NCI-H2227 (cell line): ENCODE results near the gene CSHL1.
"Not testable (repeated sequence)": the region's sequence is repeated elsewhere in the genome, so short reads cannot be mapped to it uniquely, and the experiment has no call there.

ENCODE experiments used
- DNase-seq: peaks from one replicate; lab custom pipeline; 2025; ENCODE audit not compliant: unreplicated experiment; lab: John Stamatoyannopoulos, UW

CSHL1 gene

GRCh38 chr17:63919311-63919723 is 8.3 kb upstream of the CSHL1 start:
- DNase-seq: peak; percentile 19

GRCh38 chr17:63918789-63919305 is 7.8 kb upstream of the CSHL1 start, which contains the start of gene GH1:
Gene GH1, minus strand, starts transcription at chr17:63918839. Its CDS starts 63 bp downstream, at chr17:63918776.
- DNase-seq: not testable (repeated sequence)

GRCh38 chr17:63918305-63918704 is 7.2 kb upstream of the CSHL1 start:
- no peak for DNase-seq

- no peak for DNase-seq
Measured at GRCh38 chr17:63917646-63918045, 6.6 kb upstream of the CSHL1 start.

- not testable (repeated sequence) for DNase-seq
Measured at GRCh38 chr17:63917206-63917605, 6.1 kb upstream of the CSHL1 start.

- no peak for DNase-seq
Measured at GRCh38 chr17:63916566-63917185, 5.6 kb upstream of the CSHL1 start.

- DNase-seq: not testable (repeated sequence)
Measured at GRCh38 chr17:63915753-63916152, 4.7 kb upstream of the CSHL1 start.

GRCh38 chr17:63914471-63914870 is 3.4 kb upstream of the CSHL1 start:
- no peak for DNase-seq

GRCh38 chr17:63911657-63912100 is 621 bp upstream of the CSHL1 start:
- DNase-seq: peak; percentile 44

GRCh38 chr17:63910096-63910495 is 962 bp downstream of the CSHL1 start:
- no peak for DNase-seq

- not testable (repeated sequence) for DNase-seq
Measured at GRCh38 chr17:63909586-63909985, 1.5 kb downstream of the CSHL1 start.

- DNase-seq: peak; percentile 25
Measured at GRCh38 chr17:63907161-63907778, 3.8 kb downstream of the CSHL1 start.

- DNase-seq: not testable (repeated sequence)
Measured at GRCh38 chr17:63904796-63905195, 6.3 kb downstream of the CSHL1 start.

- DNase-seq: peak; percentile 41
Measured at GRCh38 chr17:63903787-63904201, 7.3 kb downstream of the CSHL1 start.

- DNase-seq: not testable (repeated sequence)
Measured at GRCh38 chr17:63901971-63902370, 9.1 kb downstream of the CSHL1 start.

GRCh38 chr17:63898899-63899798 is 11.9 kb downstream of the CSHL1 start:
- not testable (repeated sequence) for DNase-seq

GRCh38 chr17:63896524-63897354 is 14.3 kb downstream of the CSHL1 start, which contains the start of gene CSH1:
Gene CSH1, minus strand, starts transcription at chr17:63896574. Its CDS starts 63 bp downstream, at chr17:63896511.
- DNase-seq: not testable (repeated sequence)

- DNase-seq: not testable (repeated sequence)
Measured at GRCh38 chr17:63894821-63895220, 16.2 kb downstream of the CSHL1 start.

- DNase-seq: not testable (repeated sequence)
Measured at GRCh38 chr17:63894021-63894420, 17.0 kb downstream of the CSHL1 start.
